Pulmonary artery endothelial cell (primary cell): ENCODE measurements around the gene EPB41L3. TPM values are rescaled to one million over a fixed set of nuclear protein-coding genes. Genes with fewer than 3 reads are reported as not detected.
"Not testable (repeated sequence)": the region's sequence is repeated elsewhere in the genome, so short reads cannot be mapped to it uniquely, and the experiment has no call there.

Experiments
- DNase-seq: peaks from one replicate; pipeline ENCODE4 v3.0.0-alpha.2; 2011; ENCODE audit warnings: low read depth, low spot score
- total RNA-seq: library from RNA; depleted of rRNA; stranded (reverse); fragments of >200 nt; gene quantifications from 2 replicates; pipeline ENCODE4 v1.2.3, GENCODE V29; 2014

Gene EPB41L3
- total RNA-seq, 1 donor from 2014 or later, result 122 TPM

GRCh38 chr18:5532066-5532465 is 11.7 kb downstream of the EPB41L3 start:
- DNase-seq, result no peak

- no peak for DNase-seq
These were observed 13.1 kb downstream of the EPB41L3 start for GRCh38 chr18:5530629-5531178.

GRCh38 chr18:5529471-5529870 is 14.3 kb downstream of the EPB41L3 start:
- no peak for DNase-seq

GRCh38 chr18:5527603-5528002 is 16.2 kb downstream of the EPB41L3 start:
- no peak for DNase-seq

- DNase-seq, result no peak
These were observed 19.1 kb downstream of the EPB41L3 start for GRCh38 chr18:5524660-5525059.

- no peak for DNase-seq
These were observed 22.8 kb downstream of the EPB41L3 start for GRCh38 chr18:5521000-5521399.

GRCh38 chr18:5520464-5520863 is 23.3 kb downstream of the EPB41L3 start:
- no peak for DNase-seq

GRCh38 chr18:5519448-5520298 is 24.1 kb downstream of the EPB41L3 start:
- peak; percentile 3 for DNase-seq

GRCh38 chr18:5518899-5519371 is 24.9 kb downstream of the EPB41L3 start:
- peak; percentile 29 for DNase-seq

- DNase-seq, result no peak
These were observed 25.5 kb downstream of the EPB41L3 start for GRCh38 chr18:5518179-5518770.

- no peak for DNase-seq
These were observed 27.0 kb downstream of the EPB41L3 start for GRCh38 chr18:5516841-5517240.

- no peak for DNase-seq
These were observed 28.6 kb downstream of the EPB41L3 start for GRCh38 chr18:5515011-5515784.

- DNase-seq, result no peak
These were observed 29.9 kb downstream of the EPB41L3 start for GRCh38 chr18:5513947-5514346.

GRCh38 chr18:5512176-5512575 is 31.6 kb downstream of the EPB41L3 start:
- DNase-seq, result no peak

- DNase-seq, result not testable (repeated sequence)
These were observed 32.3 kb downstream of the EPB41L3 start for GRCh38 chr18:5511541-5511940.

GRCh38 chr18:5510135-5510846 is 33.5 kb downstream of the EPB41L3 start:
- DNase-seq, result no peak

GRCh38 chr18:5508821-5509220 is 35.0 kb downstream of the EPB41L3 start:
- DNase-seq, result no peak

GRCh38 chr18:5507756-5508155 is 36.0 kb downstream of the EPB41L3 start:
- no peak for DNase-seq

- no peak for DNase-seq
These were observed 37.6 kb downstream of the EPB41L3 start for GRCh38 chr18:5506174-5506573.

GRCh38 chr18:5503740-5504139 is 40.1 kb downstream of the EPB41L3 start:
- no peak for DNase-seq
